Neural progenitor cell (in vitro differentiated cells): ENCODE data around the gene CYB561.

Source experiments
- EZH2 ChIP-seq: fragments of 200-600 bp; sonication (generic); IDR thresholded peaks from 2 replicates; pipeline ENCODE4 v1.6.1; 2017; ENCODE audit warnings: antibody characterized with exemption, mild to moderate bottlenecking, moderate library complexity
- TF ChIP-seq, protein P1 (sequence below): fragments of 200-600 bp; sonication (generic); IDR thresholded peaks from 2 replicates; pipeline ENCODE4 v1.5.1; 2017; ENCODE audit warnings: antibody characterized with exemption, mild to moderate bottlenecking

DNA sequence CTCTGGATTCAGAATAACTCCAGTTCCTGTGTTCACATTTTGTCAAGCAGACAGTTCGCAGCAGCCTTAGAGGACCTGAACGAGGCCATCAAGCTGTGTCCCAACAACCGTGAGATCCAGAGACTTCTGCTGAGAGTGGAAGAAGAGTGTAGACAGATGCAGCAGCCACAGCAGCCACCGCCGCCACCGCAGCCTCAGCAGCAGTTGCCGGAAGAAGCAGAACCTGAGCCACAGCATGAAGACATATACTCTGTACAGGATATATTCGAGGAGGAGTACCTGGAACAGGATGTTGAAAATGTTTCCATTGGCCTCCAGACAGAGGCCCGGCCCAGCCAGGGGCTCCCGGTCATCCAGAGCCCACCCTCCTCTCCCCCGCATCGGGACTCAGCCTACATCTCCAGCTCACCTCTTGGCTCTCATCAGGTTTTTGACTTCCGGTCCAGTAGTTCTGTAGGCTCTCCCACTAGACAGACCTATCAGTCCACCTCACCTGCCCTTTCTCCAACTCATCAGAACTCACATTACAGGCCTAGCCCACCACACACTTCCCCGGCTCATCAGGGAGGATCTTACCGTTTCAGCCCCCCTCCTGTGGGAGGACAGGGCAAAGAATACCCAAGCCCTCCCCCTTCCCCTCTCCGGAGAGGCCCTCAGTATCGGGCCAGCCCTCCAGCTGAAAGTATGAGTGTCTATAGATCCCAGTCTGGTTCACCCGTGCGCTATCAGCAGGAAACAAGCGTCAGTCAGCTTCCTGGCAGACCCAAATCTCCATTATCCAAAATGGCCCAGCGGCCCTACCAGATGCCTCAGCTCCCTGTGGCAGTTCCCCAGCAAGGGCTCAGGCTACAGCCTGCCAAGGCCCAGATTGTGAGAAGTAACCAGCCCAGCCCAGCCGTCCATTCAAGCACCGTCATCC lies 25.9 kb downstream of the CYB561 start:
- TF ChIP-seq, protein P1, sequence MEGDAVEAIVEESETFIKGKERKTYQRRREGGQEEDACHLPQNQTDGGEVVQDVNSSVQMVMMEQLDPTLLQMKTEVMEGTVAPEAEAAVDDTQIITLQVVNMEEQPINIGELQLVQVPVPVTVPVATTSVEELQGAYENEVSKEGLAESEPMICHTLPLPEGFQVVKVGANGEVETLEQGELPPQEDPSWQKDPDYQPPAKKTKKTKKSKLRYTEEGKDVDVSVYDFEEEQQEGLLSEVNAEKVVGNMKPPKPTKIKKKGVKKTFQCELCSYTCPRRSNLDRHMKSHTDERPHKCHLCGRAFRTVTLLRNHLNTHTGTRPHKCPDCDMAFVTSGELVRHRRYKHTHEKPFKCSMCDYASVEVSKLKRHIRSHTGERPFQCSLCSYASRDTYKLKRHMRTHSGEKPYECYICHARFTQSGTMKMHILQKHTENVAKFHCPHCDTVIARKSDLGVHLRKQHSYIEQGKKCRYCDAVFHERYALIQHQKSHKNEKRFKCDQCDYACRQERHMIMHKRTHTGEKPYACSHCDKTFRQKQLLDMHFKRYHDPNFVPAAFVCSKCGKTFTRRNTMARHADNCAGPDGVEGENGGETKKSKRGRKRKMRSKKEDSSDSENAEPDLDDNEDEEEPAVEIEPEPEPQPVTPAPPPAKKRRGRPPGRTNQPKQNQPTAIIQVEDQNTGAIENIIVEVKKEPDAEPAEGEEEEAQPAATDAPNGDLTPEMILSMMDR = no peak
- no peak for TF ChIP-seq EZH2
